GM03348 (cell line): ENCODE measurements around the gene DST.
"Not testable (repeated sequence)": the region's sequence is repeated elsewhere in the genome, so short reads cannot be mapped to it uniquely, and the experiment has no call there.

ENCODE experiments used
- DNase-seq: peaks from one replicate; pipeline ENCODE4 v3.0.0; 2012; ENCODE audit warnings: low spot score

DST gene

GRCh38 chr6:56663344-56663743 lies 20.7 kb upstream of the DST start:
- no peak for DNase-seq

- DNase-seq, result not testable (repeated sequence)
Measured at GRCh38 chr6:56661338-56661737, 18.6 kb upstream of the DST start.

DNA sequence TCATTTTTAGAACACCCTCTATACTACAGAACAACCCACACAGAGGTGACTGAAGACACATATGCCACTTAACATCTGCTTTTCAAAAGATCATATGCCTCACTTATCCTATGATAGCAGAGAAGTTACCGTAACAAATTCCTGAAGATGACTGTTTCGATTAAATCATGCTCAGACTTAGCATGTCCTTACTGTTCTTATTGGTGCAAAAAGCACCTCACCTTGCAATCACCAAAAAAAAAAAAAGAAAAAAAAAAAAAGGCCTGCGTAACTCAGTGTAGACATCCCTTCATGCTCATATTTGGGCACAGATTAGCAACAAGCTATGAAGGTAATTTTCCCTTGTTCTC lies 17.7 kb upstream of the DST start:
- no peak for DNase-seq

DNA sequence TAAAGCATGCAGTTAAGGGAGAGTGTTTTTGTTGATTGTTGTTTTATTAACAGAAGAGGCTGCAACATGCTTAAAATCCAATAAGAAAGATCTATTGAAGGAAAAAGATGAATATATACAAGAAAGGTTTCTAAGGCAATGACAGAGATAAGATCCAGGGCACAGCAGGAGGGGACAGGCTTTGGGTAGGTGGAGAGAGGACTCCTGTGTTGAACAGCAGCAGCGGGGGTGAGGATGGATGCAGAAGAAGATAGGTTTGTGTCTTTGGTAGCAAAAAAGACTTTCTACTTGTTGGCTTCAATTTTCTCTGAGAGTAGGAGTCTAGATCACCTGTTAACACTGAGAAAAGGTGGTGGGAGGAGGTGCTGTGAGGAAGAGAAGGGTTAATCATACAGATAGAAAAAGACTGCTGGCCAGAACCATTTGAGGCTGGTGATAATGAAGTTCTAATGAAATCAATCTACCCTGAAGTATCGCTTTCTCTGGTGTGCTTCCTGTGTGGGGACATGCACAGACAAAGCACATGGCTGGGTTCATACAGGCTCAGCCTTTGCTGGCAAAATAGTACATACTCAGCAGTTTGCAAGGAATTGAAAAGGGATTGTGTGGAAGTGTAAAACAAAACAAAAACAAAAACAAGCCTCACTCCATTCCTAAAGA lies 17.2 kb upstream of the DST start:
- DNase-seq, result no peak

- no peak for DNase-seq
Measured at GRCh38 chr6:56658326-56658725, 15.6 kb upstream of the DST start.

- no peak for DNase-seq
Measured at GRCh38 chr6:56657354-56657753, 14.7 kb upstream of the DST start.

DNA sequence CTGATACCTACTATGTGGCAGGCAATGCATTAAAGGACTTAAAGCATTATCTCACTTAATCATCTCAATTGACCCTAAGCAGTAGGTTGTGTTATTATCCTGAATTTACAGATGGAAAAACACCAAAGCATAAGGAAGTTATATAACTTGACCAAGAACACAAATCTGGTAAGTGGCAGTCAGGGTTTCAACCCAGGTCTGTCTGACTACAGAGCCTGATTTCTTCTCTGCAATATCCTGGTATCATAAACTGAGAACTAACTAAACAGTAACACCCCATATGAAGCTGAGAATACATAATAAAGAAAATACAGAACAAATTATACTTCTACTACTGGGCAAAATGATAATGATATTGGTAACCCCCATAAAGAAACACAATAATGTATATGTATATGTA lies 13.8 kb upstream of the DST start:
- no peak for DNase-seq

DNA sequence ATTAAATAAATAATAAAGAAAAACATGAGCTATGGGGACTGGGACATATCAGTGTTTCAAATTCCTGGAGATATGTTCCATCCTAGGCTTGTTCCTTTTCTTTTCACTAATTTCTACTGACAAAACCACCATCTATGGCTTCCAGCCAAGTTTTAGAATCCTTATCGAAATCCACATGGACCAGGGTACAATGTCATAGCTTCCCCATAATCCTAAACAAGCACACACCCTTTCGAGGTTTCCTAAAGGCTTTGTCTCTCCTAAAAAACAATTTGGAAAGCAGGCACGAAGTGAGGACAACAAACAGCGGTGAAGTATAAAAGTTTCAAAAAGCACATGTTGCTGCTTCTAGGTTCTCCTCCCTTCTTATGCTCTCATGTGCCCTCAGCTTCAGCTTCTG lies 13.3 kb upstream of the DST start:
- DNase-seq, result no peak

DNA sequence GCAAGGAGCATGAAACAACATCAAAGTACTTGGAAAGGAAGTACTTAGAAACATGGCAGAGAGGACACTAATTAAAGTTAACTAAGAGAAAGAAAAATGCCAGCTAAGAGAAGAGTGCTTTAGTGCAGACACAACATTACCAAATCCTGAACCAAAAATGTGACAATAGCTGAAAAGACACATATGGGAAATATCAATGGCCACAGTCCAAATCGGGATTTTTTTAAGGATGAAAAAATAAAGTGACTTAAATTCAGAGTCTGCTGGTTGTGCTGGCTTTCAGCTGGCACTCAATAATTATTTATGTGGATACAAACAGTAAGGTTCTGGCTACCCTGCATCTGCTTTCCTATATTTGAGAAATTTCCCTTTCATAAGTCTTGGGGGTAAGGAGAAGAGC lies 12.6 kb upstream of the DST start:
- DNase-seq, result no peak

GRCh38 chr6:56652994-56653393 lies 10.3 kb upstream of the DST start:
- DNase-seq, result peak; percentile 31

DNA sequence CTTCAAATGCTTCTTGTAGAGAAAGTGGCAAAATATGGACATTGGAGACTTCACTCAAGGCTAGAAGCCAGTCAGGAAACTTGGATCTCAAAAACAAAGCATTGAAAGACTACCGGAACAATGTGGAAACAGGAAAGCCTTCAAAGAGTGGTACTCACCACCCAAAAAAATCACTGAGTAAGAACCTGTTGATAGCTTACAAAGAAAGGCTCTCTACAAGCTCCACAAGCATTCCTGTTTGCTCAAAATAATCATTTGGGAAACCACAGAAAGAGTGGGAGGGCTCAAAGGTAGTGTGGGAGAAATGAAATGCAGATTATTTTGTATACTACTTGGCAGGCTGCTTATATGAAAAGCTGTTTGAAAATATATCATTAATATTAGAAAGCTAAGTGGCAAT lies 9.5 kb upstream of the DST start:
- DNase-seq, result peak; percentile 21

DNA sequence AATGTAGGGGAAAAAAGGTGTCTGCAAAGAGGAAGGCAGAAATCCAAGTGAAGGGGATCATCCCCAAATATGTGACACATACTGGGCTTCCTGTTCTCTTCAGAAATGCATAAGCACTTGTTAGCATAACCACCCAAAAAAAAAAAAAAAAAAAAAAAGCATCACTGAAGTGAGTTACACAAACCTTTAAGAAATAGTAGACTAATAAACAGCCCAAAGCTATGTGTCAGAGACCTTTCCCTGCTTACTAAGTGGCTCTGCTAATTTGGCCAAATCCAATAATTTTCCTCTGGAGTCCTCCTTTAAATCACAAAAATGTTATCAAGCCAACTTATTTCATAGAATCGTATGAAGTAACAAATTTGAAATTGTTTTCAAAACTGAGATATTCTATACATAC lies 7.5 kb upstream of the DST start:
- DNase-seq, result no peak

DNA sequence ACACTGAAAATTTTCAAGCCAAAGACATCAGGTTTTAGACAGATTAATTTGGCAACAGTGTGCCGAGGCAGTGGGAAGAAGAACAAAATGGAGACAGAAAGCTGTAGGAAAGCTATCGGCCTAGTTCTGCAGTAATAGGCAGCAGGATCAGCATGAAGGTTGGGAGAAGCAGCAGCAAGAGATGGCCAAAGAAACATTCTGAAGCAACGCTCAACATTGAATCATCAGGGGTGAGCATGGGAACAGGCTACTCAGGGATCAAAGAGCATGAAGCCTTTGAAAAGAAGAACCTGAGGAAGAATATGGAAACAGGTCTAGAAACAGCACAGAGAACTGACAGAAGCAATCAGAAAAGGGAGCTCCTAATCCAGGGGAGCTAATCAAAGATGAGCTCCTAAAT lies 7.1 kb upstream of the DST start:
- no peak for DNase-seq

DNA sequence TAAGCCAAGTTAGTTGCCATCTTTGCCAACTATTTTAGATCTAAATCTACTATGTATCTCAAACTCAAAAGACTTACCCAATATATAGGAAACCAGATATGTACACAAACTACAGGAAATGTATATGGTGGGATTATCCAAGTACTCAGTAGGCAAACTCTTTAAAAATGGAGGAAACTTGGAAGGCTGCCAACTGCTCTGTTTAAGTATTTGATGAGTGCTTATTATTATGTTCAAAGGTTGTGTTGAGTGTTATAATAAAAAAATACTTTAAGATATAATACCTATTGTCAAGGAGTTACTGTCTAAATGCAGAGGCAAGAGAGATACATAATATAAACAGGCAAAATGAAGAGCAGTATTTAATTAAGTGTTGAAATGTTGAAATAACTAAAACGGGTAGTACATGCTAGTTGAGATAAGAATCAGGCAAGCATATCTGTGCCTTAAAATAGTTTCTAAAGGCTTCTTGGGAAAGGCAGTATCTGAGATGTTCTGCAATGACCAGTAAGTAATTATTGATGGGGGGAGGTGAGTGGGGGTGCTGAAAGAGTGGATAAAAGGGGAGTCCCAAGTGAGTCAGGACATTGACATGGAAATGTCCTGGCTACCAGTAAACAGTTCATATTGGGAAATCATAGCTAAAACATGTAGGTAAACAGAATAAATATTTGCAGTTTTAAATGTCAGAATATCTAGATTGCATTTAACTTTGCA lies 6.5 kb upstream of the DST start:
- DNase-seq, result no peak

DNA sequence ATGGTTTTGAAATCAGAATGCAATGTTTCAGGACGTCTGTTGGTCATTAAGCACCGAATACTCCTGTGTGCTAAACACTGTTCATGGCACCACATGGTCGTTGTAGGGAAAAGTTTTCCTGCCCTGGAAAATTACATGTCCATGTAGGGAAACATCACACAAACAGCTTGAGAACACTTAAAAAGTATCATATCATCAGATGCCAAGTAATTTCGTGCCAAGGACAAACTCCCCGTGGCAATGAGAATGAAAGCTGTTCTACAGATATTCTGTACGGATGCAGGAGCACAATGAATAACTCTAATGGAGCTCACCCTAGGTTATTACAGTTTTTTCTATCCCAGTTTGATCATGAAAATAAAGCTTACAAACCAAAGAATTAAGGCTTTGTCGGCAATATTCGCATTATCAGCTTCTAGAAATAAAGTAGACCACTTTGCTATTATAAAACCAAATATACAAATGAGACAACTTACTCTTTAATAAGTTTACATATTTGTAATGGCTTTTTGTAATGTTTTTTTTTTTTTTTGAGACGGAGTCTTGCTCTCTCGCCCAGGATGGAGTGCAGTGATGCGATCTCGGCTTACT lies 4.6 kb upstream of the DST start:
- DNase-seq, result no peak

DNA sequence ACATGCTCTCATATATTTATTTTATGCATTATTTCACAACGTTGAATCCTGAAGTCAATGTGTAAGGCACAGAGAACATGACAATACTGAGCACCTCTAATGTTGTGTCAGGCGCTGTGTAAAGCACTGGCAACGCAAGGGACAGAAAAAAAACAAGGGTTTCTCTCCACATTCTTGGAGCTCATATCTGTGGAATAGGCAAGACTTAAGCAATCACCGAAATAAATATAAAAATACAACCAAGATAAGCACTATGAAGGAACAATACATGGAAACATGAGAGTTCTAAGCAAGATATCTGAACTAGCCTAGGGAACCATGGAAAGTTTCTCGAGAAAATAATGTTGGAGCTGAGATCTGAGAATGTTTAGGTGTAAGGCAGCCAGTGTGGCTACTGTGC lies 1.7 kb upstream of the DST start:
- DNase-seq, result no peak

DNA sequence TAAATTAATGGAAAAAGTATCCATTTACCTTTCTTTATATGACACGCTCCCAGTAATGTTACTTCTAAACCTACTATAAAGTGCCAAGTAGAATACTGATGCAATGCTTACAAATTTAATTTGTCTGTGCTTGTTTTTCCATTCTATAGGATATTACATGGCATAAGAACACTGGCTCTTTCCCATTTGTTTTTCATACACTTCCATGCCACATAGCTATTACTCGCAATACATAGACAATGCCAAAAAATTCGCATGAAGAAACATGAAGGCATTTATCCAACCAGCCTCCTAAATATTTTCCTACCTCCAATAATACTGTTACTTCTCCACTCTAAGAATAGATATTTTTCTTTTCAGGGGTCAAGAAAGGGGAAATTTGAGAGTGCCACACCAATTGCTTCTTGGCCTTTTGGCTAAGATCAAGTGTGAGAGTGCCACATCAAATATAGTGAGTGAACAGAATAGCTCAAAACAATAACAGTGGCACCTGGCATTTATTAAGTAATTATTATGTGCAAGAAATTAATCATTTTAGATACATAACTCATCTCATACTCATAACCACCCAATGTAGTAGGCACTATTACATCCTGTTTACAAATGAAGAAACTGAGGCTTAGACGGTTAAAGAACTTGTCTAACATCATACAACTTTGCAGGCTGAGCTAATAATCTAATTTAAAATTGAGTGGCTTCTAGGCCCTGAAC lies 845 bp upstream of the DST start:
- no peak for DNase-seq

DNA sequence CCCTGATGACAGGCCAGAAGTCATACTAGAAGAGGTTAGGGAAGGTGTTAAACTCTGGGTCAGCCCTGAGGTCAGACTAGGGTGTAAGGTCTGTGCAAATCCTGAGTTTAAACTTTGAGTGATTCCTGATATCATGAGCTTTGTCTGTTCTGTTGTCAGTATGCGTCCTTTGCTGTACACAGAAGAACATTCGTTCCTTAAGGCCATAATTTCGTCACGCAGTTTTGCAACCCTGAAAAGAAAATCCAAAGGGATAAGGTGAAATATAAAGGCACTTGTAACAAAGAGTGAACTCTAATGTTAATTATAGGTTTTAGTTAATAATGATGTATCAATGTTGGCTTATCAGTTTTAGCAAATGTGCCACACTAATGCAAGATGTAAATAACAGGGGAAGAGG lies 2.3 kb downstream of the DST start:
- DNase-seq, result no peak

- DNase-seq, result no peak
Measured at GRCh38 chr6:56638760-56639159, 3.9 kb downstream of the DST start.

DNA sequence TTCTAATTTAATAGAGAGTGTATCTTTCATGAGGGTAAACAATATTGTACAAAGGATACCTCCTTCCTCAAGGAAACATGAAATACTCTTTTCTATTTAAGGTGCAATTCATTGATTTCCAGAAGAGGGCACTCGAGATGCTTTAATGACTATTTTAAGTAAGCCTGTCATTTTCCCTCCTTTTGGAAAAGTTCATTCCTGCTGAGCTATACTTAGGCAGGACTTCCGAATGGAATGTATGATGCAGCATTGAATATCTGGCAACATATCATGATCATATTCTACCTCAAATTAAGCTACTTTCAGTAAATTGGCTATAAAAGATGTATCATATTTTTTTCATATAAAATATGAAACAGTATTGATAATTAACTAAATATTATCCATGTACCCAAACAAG lies 5.0 kb downstream of the DST start:
- peak; percentile 55 for DNase-seq

- DNase-seq, result no peak
Measured at GRCh38 chr6:56628105-56628504, 14.6 kb downstream of the DST start.

- no peak for DNase-seq
Measured at GRCh38 chr6:56625356-56625755, 17.3 kb downstream of the DST start.

- no peak for DNase-seq
Measured at GRCh38 chr6:56624728-56625069, 18.0 kb downstream of the DST start.
